GM18508 (cell line): ENCODE measurements around the gene ARL4C.

Experiments used
- ATAC-seq: cut with Tn5 transposase; IDR thresholded peaks from one replicate; pipeline ENCODE4 v1.9.1; 2021; ENCODE audit warnings: moderate number of reproducible peaks; ENCODE audit not compliant: insufficient read depth, unreplicated experiment

Gene ARL4C

DNA sequence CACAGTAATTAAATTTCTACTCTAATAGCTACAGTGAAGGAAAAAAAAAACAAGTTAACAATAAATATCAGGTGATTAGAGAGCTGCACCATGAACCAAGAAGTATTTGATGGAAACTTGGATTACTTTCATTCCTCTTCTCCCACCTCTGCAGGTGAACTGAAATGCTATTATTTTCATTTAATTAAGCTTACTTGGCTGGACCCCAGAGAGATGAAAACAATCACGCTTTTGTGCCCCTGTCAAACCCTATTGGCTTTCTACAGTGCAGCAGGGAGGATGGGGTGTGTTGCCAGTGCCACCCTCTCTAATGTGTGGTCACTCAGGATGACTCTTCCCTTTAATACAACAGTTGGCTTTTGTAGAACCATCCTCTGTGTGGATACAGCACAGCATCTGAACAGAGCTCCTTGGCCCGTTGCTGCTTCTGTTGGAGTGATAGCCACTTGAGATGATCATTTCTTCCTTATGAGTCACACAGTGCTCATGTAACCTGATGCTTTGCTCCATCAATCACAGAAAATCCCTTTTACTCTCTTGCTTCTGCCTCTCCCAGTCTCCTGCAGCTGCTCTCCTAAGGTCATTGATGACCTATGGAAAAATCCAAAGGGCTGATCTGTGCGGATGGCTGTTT is 5.5 kb upstream of the ARL4C start:
- ATAC-seq: no peak

GRCh38 chr2:234500394-234501006 is 3.6 kb upstream of the ARL4C start:
- no peak for ATAC-seq

- ATAC-seq: no peak
Observed at GRCh38 chr2:234497594-234498235, 834 bp upstream of the ARL4C start.

DNA sequence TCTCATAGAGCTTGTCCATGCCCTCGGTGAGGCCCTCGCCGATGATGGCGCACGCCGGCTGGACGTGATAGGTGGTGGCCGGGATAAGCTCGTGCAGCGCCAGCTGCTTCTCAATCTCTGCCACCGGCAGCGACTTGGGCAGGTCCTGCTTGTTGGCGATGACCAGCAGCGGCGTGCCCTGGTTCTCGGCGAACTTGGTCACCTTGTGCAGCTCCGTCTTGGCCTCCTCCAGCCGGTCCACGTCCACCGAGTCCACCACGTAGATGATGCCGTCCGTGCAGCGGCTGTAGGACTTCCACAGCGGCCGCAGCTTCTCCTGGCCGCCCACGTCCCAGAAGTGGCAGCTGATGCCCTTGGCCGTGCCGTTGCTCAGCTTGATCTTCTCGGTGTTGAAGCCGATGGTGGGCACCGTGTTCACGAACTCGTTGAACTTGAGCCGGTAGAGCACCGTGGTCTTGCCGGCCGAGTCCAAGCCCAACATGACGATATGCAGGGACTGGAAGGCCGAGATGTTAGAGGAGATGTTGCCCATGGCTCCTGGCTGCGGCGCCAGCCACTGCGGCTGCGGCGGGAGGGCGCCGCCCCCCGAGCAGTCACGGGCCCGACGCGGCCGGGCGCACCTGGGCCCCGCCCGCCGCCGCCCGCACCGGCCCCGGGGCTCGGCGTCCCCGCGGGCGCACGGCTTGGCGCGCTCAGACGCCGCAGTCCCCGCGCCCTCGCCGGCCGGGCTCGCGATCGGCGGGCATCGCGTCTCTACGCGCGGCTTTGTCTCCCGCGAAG is 636 bp downstream of the ARL4C start:
- no peak for ATAC-seq

DNA sequence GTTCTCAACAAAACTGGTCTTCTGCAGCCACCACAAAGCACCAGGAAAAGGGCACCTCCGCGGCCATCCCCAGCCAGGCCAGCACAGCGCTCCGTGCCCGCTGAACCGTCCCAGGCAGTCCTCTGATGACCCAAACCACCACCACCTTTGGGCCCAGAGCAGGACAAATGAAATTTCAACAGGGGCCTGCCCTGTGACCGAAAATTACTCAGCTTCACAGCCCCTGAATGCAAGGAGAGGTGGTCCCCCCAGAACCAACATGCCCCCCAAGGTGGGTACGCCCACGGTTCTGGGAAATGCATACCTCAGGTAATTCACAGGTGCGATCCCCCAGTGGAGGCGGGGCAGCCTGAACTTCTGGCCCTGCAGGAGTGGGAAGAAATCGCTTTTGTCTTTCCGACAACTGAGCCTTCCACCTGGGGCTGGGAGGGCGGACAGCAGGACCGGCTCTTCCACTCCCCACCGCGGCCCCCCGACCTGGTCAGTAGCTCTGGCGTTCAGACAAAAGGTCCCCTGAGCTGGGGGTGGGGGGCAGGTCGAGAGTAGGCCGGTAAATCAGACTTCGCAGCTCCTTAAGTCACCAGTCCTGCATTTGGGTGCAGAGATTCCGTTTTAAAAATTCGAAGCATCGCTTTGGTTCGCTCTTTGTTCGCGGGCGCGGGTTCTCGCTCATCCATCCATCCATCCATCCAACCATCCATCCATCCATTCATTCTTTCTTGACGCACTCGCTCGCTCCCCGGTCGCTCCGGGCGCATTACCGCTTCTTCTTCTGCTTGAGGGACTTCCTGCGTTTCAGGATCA is 1.4 kb downstream of the ARL4C start:
- ATAC-seq: no peak

DNA sequence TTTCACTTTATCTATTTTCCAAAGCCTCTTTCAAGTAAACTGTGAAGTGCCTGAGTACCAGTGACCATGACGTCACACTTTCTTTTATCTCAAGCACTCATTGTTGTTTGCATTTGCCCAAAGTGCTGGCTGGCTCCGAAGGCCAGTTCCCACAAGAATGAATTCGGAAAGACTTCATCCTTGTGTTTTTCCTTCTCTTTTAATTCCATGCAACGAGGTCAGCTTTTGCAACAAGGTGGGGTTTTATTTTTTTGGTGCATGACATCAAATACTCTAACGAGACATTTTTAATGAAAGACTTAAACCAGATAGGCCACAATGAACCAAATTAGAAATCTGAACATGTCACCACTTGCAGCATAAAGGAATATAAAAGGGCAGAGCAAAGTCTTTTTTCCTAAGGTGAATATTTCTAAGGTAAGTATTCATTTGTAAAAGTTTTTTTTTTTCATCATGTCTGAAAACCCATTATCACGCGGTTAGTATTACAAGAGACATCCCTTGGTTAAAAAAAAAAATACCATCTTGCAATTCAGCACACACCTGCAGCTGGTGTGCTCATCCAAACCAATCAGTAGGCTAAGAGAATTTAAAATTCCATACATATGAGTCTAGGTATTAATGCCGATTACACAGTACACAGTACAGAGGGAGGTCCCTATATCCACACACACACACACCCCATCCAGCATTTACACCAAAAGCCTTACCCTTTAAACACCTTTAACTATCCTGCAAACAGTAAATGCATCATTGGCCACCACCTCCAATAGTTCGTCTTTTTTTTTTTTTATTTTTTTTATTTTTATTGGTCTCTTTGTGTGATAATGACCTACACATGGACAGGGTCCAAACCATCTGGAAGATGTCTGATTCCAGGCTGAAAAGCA is 2.3 kb downstream of the ARL4C start:
- no peak for ATAC-seq

- ATAC-seq: no peak
Observed at GRCh38 chr2:234493796-234494195, 3.1 kb downstream of the ARL4C start.

DNA sequence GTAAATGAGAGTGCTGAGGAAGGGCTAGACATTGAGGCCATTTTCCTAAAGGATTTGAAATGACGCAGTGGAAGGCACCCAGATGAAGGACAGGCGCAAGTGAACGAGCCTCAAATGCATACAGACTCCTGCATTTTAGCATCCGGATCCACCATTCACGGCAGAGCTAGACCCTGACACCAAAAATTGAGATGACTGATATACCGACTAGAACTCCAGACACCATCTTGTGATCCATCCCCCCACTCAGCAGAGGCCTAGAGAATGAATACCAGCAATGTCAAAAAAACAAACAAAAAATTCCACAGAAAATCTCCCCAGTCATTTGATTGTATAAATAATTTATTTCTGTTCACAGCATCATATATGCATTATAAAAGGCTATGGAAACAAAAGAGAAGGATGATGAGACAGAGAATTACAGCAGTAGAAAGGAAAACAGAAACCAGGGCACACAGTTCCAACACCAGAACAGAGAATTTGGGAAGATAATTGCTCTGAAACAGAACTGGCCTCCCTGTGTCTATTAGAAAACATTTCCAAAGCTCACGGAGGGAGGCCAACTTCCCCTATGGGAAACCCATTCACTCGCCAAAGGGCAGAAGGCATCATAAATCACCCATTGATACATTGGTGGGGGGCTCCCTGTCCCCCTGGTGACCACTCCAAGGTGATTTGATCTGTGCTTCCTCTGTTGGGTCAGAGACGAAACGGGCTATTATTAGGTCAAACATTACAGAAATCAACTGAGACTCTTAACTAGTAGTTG is 4.0 kb downstream of the ARL4C start:
- no peak for ATAC-seq

GRCh38 chr2:234491897-234492296 is 5.0 kb downstream of the ARL4C start:
- no peak for ATAC-seq

DNA sequence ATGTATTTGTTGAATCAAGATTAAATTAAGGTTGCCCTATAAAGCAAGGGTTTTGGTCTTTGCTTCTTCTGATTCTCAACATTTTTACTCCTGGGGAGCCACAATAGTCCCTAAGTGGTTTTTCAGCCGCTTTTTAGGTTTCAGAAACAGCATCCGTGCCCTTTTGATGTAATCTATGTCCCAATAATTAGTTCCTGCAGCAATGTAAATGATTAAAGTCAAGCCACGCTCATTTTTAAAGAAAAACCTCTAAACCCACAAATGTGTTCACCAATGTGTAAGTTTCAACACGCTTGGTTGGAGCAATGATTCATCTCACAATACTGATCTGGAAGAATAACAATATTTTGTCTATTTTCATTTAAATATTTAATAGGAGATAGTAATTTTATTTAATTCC is 5.6 kb downstream of the ARL4C start:
- ATAC-seq: no peak

DNA sequence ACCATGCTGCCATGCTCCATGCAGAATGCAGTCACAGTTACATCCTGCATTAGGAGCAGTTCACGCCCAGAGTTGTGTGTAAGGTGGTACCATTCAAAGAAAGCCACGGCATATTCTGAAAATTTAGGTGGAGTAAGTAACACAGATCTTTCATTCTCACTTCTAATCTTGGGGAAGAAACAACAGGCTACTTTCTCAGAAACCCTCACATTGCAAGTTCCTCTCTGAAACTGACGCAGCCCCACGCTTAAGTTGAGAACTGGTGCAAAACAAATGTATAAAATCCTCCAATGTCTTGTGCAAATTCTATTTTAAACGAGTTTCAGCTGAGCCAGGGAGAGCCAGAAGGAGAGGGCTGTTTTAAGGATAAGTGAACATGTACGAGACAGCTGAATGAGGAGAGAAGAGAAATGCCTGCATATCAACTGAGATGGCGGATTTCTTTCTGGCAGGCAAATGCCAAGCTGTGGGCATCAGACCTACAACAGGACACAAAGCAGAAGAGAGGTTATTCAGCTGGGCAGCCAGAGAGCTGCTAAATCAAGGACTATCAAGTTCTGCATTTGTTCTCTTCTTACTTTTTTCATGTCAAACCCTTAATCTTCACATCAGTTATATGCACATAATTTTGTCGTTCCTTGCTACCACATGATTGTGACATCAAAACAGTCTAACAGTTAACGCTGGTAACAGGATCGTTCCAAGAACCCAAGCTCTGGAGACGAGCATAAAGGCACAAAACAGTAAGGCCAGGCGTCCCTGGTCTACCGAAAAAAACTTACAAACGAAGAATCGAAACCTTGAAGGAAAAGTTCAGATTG is 6.4 kb downstream of the ARL4C start:
- no peak for ATAC-seq

DNA sequence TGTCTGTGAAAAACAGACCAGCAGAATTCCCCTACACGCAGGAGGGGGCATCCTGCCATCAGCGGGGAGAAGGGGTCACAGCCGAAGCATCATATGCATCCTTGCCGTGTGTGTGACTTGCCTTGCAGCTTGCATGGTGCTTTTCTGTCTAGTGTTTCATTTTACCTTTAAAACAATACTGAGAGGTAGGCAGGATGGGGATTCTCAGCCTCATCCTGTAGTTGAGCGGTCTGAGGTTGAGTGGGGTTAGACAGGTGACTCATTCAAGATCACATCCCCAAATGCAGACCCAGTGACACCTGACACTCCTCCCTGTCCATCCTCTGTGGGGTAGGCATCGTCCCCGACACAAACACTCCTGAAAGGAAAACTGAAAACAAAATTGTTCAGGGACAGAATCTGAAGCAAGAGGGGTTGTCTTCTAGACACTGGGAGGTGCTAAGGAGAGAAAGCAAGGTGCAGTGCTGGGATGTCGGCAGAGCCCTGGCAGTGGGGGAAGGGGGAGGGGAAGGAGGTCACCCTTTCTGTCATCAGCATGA is 7.9 kb downstream of the ARL4C start:
- ATAC-seq: peak; percentile 45

DNA sequence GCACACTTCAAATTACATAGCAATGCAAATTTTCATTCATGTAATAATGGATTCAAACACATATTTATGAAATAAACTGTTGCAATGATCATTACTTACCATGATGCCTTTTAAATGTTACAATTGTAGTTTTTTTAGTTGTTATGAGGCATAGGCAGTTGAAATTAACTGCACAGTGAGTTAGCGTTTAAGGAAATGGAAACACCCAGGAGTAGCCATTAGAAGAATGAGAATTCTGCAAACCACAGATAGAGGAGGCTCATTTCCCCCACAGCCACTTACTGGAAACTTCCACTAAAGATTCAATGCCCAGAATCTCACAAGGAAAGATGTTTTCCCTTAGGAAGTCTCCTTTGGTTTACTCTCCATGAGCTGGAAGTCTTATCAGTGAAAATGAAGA is 8.4 kb downstream of the ARL4C start:
- no peak for ATAC-seq

GRCh38 chr2:234487356-234487755 is 9.5 kb downstream of the ARL4C start:
- no peak for ATAC-seq

DNA sequence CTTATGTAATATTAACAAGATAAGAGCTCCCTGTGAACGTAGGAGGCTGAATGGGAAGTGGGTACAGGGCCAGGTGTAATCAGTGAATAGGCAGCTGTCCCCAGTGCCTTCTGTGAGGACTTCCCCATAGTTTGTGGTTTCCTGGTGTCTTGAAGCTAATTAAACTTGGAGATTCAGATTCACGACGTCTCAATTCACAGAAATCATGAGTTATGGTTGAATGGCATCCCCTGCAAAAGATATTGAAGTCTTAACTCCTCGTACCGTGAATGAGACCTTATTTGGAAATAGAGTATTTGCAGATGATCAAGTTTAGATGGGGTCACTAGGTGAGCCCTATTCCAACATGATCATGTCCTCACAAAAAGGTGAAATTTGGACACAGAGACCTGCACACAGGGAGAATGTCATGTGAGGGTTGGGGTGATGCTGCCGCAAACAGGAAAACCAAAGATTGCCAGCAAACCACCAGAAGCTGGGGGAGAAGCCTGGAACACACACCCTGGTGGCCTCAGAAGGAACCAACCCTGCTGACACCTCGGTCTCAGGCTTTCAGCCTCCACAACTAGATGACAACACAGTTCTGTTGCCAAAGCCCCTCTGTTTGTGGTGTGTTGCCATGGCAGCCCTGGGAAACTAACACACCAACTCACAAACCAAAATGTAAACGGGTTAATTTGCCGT is 13.2 kb downstream of the ARL4C start:
- no peak for ATAC-seq

GRCh38 chr2:234481301-234481700 is 15.6 kb downstream of the ARL4C start:
- ATAC-seq: no peak

GRCh38 chr2:234480337-234480736 is 16.5 kb downstream of the ARL4C start:
- ATAC-seq: no peak
